GM19240 (cell line): ENCODE results near the gene MYBBP1A.

Experiments
- DNase-seq: peaks from one replicate; pipeline ENCODE4 v3.0.0; 2011; ENCODE audit warnings: low spot score; ENCODE audit not compliant: insufficient read length

The MYBBP1A gene

DNA sequence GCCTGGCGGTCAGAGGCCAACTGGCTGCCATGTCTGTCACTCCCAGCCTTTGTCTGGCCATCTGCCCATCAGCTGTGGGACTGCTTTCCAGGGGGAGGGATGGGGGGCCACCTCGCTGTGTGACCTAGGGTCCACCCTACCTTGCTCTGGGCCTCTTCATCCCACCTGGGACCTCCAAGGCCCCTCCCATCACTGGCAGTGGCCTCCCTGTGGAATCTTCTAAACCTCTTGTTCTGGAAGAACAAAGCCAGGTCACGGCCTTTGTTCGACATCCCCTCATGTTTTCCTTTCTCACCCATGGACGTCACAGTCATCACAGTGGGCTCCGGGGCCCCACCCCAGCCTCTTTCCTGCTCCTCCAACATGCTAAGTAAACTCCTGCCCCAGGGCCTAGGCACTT lies 32.5 kb downstream of the MYBBP1A start:
- DNase-seq = no peak

DNA sequence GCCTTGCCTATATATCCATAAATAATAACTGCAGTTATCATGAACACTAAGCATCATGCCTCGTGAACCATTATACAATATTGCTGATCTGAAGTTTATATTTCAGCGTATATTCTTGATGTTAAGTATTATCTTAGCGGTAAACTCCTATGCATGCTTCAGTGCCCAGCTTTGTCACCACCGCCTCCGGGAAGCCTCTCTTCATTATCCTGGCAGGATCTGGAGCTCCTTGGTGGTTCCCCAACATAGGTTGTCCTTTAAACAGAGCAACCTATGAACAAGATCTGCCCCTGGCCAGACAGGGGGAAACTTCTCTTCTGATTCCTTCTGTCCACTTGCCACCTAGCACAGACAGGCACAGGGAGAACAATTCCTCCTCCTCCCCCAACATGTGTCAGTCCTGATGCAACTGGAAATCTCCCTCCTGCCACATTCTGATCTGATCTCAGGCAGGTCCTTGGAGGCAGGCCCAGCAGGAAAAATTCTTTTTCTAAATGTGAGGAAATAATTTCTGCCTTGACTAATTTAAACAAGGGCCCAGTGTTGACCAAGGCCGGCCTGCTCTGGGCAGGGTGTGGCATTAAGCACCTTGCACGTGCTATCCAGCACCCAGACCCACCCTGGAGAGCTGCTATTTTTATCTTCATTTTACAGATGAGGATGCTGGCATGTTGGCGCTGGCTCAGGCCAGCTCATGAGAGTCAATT lies 34.1 kb downstream of the MYBBP1A start:
- no peak for DNase-seq

DNA sequence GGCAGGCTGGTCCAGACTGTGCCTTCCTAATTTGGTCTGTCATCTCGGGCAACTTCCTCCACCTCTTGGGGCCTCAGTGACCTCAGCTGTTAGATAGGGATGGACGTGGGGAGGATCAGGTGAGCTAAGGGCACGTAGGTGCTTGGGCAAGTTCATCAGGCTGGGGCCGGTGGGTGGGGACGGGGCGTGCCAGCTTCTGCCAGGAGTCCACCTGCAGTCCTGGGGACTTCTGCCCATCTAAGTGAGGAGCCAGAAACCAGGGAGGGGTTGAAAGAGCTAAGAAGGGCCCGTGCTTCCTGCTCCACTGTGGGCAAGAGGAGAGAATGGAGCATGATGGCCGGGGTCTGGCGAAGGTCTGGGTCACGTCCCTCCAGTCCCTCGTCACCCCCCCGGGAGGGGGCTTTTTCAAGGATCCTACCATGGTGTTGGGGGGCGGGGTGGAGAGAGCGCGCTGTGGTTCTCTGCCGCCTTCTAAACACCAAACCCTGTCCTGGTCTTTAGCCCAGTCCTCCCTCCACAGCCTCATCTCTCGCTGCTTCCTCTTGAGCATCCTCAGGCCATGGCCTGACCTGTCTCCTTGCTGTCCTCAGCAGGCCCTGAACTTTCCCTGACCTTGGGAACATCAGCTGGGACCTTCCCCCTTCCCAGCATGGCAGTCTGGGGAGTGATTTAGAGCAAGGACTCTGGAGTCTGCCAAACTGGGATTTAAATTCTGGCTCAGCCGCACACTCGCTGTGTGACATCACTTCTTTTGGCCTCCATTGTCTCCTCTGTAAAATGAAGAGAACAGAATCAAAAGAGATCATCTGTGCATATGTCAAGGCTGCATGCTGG lies 34.9 kb downstream of the MYBBP1A start:
- DNase-seq = no peak

DNA sequence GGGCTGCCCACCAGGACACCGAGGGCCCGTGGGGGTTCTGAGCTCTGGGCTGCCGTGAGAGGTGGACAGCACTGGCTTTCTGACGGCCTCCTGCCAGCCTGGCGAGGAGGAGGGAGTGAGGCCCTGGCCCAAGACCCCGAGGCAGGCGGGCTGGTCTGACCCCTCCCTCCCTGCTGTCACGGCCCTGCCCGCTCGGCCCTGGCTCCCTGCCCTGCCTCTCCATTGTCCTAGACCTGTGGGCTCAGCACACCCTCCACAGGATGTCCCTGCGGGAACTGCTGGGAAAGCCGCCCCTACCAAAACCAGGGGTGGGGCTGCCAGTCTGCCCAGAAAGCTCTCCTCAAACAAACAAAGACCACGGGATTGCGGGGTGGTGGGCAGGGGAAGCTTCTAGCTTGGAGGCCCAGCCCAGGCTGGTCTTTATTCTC lies 35.8 kb downstream of the MYBBP1A start:
- no peak for DNase-seq

DNA sequence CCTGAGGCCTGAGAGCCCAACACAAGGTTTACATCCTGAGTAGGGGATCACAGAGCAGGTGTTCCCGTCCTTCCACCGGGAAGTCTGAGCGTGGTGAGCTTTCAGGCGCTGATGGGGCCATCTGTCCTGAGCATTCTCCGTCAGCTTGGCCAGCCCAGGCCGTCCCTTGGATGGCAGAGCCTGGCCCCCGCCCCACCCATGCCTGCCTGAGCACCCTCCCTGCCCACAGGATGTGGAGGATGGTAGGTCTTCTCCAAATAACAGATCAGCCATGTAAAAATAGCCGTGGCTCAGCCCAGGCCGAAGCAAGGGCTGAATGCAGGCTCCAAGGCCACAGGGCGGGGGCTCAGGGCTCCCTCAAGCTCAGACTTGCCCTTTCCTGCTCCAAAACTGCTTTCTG lies 36.3 kb downstream of the MYBBP1A start:
- DNase-seq = no peak

DNA sequence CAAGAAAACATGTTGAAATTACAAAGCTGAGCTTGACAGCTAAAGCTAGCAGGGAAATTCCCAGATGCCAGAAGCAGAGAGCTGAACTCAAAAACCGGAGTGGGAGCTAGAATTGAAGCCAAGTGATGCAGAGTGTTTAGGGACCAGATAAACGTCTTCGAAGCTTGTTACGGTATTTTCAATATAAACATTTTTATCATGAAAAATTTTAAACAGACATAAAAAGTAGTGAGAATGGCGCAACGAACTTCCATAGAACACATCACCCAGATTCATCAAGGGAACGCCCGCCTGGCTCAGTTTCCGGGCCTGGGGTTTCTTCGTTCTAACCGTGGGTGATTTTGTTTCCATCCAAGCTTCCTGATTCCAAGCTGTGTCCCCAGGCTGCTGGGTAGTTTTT lies 38.4 kb downstream of the MYBBP1A start:
- no peak for DNase-seq

DNA sequence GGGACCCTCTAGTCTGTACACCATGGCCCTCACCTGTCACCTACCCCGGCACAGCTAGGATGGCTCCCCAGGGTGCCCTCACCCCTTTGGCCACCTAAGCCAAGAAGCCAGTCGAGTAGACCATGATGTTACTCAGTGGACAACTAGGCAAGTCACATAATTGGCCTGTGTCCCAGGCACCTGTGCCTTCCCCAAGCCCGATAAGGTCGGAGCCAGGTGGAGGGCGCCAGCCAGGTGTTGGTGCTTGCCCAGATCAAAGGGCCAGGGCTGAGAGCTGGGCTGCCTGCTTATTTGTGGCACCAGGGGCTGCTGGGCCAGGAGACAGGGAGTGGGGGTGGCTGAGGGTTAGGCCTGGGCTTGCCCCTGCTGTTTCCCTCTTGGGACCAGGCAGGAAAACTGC lies 39.7 kb downstream of the MYBBP1A start:
- DNase-seq = no peak

DNA sequence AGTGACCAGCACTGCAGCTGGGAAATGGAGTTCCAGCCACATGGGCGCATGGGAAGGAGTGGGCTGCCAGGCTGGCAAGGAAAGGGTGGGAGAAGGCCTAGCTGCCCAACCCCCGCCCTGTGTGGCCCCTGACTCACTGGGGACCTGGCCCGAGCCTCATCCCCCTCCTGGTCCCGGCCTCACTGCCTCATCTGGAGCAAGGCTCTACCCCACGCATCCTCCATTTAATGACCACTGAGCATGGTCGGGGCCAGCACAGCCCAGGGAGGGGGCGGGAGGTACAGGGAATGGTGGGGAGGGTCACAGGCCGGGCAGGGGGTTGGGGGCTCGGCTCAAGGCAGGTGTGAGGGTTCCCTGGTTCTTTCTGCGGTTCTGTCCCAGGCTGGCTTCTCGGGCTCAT lies 40.4 kb downstream of the MYBBP1A start:
- no peak for DNase-seq

DNA sequence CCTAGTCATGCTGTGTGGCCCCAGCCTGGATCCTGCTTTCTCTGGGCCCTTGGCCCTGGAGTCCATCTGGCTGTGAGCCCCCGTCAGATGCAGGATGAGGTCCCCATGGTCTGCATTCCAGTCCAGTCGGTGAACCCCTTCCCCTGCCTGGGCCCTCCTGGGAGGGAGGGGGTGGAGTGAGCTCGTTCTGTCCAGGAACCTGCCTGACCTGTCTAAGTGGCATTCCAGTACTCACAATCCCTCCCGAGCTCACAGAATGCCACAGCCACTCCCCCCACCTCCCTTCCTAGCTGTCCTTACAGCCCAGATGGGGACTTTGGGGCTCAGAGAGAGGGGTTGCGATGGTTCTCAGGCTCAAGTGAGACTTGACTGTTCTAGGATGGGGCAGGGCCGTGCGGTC lies 41.0 kb downstream of the MYBBP1A start:
- no peak for DNase-seq

DNA sequence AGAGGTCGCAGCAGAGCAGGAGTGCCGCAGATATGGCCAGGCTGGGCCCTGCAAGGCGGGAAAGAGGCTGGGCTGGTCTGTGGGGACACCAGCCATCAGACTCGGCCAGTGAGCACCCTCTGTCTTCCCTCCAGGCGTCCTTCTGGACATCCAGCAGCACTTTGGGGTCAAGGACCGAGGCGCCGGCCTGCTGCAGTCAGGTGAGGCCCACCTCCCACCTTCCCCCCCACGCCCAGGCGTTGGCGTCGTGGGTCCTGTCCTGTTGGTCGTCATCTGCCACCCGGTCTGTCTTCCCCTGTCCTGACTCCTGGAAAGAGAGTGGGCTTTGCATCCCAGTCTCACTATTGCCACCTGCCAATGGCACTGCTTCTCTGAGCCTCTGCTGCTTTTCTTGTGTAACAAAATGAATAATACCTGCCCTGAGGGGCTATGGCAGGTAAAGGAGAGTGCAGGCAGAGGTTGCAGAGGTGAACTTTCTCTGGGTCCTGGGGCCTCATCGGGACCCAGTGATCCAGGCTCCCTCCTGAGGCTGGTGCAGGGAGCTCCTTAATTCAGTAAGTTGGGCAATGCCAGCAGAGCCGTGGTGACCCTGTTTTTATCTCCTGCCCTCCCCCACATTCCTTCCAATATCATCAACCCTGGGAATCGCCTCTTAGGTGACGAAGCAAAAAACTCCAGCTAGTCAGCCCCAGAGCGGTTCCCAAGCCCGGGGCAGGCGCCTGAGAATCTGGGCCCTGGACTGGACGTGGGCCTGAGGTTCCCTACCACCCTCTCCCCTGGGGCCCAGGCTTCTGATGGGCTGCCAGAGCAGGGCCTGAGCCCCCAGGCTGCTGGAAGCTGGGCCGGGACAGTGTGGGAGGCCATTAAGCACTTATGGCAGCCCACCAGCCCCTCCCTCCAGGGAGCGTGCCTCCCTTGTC lies 41.8 kb downstream of the MYBBP1A start:
- no peak for DNase-seq

DNA sequence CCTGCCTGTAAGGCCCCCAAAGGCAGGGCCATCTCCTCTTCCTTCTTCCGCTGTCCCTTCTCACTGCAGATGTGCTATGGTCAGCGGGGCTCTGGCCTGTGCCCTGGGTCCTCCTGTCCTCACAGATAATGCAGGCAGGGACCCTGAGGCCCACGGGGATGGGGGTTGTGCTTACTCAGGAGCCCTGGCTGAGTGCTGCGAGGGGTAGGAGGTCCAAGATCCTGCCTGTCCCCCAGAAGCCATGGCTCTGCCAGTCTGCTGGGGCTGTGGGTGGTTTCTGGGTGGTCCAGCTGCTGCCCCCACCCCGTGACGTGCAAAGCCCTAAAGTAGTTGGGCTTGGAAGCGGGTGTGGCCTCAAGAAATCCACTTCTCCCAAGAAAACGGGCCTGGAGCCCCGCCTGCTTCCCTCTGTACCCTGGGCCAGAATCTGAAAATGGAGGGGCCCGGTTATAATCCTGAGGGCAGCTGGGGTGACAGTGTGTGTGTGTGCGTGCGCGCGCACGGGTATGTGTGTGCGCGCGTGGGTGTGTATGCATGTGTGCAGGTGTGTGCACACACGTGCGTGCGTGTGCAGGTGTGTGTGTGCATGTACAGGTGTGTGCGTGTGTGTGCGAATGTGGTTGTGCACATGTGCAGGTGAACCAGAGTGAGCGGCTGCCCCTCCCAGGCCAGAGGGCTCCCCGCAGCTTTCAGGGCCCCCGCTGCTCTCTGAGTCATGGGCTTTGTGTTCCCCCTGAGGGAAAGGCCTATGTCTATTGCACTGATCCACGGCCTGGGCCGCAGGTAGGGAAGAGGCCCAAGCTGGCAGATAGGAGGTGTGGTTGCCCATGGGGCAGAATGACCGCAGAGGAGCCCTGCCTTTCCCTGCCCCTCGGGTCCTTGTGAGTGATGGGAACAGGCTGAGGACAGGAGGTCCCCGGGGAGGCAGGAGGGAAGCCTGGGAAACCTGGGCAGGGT lies 42.8 kb downstream of the MYBBP1A start:
- no peak for DNase-seq

DNA sequence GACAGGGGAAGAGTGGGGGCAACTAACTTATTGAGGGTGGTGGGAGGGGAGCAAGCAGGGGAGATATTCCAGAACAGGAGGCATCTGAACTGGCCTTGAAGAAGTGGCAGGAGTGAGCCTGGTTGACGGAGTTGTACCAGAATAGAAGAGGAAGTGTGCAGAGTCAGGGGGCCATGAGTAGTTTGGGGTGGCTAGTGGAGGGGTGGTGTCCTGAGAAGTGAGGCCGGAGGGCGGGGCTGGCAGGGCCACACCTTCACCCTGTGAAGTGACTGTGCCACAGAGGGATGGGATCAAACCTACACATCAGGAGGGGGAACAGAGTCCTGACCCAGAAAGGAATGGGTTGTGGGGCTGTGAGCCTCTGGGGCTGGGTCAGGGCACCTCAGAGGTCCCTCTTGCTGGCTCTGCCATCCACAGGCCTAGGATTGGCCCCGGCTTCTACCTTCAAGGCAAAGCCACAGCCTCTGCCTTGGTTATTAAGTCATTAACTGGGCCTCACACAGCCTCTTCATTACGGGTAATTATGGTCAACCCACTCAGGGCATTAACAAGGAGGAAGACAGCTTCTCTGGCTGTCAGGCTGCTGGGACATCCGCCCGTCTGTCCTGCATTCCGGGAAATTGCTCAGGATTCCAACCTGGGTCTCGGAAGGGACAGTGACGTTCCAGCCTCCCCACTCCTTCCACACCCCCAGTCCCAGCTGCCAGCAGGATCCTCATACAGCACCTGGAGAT lies 43.8 kb downstream of the MYBBP1A start:
- no peak for DNase-seq

DNA sequence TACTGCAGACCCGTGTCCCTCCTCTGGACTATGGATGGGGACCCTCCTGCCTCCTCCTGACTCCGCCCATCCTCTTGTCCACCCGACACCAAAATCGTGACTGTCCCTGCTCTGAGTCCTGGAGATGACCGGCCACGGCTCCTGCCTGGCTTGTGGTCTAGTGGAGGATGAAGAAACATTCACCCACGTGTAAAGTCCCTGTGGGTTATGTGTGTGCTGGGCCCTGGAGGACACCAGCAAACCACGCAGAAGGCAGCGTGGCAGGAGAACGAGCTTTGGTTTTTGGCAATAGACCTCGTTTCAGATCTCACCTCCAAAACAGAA lies 44.6 kb downstream of the MYBBP1A start:
- no peak for DNase-seq

DNA sequence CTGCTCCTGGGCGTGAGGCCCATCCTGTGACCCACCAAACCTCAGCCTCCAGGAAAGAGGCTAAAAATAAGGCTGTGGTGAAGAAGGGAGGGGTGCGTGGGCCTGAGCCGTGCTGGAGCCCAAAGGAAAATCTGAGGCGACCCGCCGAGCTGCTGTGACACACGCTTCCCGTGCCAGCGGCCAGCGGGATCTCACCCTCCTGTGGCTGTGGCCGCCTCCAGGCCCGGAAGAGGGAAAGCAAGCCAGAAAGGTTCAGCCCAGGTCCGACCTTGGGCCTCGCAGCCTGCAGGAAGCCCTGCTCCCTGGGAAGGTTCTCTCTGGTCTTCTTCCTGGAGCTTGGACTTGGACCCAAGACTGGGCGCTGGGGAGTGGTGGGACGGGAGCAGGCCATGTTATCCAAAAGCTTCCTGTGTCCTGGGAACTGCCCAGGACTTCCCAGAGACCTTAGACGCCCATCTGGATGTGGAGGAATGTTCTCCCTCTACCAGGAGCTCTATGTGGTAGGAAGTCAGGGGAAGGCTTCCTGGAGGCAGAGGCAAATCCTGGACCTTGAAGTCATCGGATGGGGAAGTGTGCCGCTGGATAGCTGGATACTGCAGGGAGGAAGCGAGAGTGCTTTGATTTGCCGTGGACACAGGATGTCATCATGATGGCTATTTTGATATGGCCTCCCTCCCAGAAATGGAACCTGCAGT lies 45.1 kb downstream of the MYBBP1A start:
- no peak for DNase-seq

DNA sequence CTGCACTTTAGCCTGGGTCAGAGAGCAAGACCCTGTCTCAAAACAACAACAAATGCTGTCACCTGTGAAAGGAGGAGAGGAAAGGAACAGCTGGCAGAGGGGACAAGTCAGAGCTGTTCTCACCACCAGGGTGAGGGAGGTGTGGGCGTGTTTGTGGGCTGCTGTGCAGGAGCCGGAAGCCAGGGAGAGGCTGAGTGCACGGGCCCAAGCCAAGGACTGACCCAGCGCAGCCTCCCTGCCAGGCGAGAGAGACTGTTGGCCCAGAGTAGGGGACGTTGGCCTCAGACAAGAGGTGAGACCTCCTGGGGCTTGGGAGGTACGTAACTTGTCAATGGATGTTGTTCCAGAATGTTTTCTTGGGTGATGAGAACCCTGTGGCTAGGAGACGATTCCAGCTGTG lies 45.8 kb downstream of the MYBBP1A start:
- DNase-seq = peak; percentile 49

DNA sequence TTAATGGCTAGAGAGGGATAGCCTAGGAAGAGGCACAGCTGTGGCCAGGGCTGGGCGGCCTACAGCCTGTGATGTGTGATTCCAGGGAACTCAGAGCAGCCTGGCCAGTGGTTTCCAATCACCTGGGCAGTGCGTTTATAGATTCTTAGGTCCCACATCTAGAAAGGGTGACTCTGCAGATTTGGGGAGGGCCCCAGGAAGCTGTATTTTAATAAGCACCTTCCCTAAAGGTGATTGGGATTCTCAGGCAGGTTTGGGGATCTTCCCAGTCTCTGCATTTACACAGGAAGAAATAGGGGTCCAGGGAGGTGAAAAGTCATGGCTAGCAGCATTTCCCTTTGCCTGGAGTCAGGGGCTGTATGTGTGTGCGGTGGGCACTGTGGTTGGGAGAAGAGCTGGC lies 47.0 kb downstream of the MYBBP1A start:
- no peak for DNase-seq

DNA sequence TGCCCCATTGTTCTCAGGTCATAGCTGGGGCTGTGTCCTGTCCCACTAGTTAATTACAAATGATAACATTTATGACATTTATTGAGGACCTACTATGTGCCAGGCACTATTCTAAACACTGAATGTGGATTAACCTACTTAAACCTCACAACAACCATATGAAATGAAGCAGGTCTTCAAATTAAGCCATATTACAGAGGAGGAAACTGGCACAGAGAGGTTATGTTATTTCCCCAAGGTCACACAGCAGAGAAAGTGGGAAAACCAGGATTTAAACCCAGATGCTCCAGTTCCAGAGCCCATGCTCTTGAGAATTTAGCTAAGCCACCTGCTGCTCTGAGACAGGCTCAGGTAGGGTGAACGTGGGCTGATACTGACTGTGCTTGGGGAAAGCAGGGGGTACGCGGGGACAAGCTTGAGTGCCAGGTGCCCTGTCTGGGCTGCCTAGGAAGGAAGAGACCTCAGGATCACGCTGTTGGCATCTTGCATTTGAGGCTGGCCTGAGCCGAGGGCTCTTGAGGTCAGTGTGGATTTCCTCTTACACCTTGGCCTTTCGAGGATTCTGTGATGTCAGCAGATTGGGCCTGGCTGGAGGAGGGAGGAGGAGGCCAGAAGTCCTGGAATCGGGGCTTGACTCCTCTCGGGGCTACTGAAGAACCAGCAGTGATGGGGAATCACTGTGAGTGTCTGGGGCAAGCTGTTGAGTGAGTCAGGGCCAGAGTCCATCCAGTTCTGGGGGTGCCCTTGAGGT lies 47.6 kb downstream of the MYBBP1A start:
- no peak for DNase-seq

DNA sequence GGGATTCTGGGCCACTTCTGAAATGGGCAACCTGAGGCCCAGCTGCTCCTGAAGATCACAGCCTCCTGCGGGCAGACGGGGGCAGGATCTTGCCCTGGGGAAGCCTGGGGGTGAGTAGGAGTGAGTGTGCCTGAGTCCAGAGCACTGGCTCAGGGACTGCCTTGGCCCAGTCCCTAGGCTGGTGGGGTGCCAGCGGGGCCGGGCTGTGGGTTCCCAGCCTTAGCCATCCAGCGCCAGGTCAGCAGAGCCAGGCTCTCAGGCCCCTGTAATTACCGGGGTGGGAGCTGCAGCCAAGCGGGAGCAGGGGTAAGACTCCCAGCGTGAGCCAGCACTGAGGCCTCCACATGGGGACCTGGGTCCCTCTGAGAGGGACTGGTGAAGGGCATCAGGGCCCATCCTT lies 48.3 kb downstream of the MYBBP1A start:
- DNase-seq = no peak
